Stimulated activated CD4-positive, alpha-beta T cell treated with anti-CD3 and anti-CD28 coated beads, Interleukin-12 subunit alpha, Interleukin-12 subunit beta, amount 100 ng/mL, for 48 hours (primary cell): ENCODE measurements around the gene ZNF841.
"Not testable (repeated sequence)": the region's sequence is repeated elsewhere in the genome, so short reads cannot be mapped to it uniquely, and the experiment has no call there.

Source experiments
- DNase-seq, 3 donors: peaks; one replicate each; pipeline ENCODE4 v3.0.0-alpha.2; 2020; ENCODE audit warnings: low read depth in 2 of 3, low spot score in 1 of 3

The ZNF841 gene

GRCh38 chr19:52069653-52070052 is 25.9 kb downstream of the ZNF841 start:
- no peak for DNase-seq

DNA sequence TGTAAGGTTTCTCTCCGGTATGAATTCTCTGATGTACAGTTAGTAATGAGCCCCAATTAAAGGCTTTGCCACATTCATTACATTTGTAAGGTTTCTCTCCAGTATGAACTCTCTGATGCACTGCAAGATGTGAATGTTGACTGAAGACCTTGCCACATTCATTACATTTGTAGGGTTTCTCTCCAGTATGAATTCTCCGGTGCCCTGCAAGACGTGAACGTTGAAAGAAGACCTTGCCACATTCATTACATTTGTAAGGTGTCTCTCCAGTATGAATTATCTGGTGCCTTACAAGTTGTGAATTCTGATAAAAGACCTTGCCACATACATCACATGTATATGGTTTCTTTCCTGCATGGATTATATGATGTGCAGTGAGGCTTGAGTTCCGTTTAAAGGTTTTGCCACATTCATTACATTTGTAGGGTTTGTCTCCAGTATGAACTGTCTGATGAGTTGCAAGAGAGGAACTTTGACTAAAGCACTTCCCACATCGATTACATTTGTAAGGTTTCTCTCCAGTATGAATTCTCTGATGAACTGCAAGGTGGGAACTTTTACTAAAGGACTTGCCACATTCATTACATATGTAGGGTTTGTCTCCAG is 29.2 kb downstream of the ZNF841 start:
- DNase-seq: no peak

GRCh38 chr19:52065399-52065798 is 30.2 kb downstream of the ZNF841 start:
- DNase-seq: no peak

DNA sequence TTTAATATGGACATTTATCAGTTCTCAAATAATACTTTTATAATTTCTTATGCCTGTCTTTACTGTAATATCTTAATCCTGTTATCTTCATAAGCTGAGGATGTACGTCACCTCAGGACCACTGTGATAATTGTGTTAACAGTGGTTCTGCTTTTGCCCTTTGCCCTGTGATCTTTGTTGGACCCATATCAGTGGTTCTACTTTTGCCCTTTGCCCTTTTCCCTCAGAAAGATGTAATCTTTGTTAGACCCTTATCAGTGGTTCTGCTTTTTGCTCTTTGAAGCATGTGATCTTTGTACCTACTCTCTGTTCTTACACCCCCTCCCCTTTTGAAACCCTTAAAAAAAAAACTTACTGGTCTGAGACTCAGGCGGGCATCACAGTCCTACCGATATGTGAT is 39.1 kb downstream of the ZNF841 start:
- DNase-seq: not testable (repeated sequence)

DNA sequence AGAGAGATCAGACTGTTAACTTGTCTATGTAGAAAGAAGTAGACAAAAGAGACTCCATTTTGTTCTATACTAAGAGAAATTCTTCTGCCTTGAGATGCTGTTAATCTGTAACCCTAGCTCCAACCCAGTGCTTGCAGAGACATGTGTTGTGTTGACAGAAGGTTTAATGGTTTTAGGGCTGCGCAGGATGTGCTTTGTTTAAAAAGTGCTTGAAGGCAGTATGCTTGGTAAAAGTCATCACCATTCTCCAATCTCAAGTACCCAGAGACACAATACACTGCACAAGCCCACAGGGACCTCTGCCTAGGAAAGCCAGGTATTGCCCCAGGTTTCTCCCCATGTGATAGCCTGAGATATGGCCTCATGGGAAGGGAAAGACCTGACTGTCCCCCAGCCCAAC is 43.8 kb downstream of the ZNF841 start:
- DNase-seq: not testable (repeated sequence)

- peak; percentile 64 to 77 (median 69) for DNase-seq
Observed at GRCh38 chr19:52048555-52049501, 46.7 kb downstream of the ZNF841 start, which contains the start of gene ZNF432. TSS of gene ZNF432 (minus strand) at chr19:52048838. CDS start at chr19:52046868, 1,970 bp downstream.

DNA sequence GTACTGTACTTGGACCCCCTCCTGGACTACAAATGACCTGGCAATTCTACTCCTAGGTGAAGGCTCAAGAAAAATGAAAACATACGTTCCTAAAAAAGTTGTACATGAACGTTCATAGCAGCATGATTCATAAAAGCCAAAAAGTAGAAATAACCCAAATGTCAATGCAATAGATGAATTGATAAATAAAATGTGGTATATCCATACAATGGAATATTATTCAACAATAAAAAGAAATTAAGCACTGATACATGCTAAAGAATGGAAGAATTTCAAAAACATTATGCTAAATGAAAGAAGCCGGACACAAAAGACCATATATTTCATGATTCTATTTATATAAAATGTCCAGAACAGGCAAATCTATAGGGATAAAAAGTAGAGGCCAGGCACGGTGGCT is 56.4 kb downstream of the ZNF841 start:
- DNase-seq: no peak

- no peak for DNase-seq
Observed at GRCh38 chr19:52034051-52034728, 61.4 kb downstream of the ZNF841 start.

GRCh38 chr19:52028780-52029123 is 66.8 kb downstream of the ZNF841 start:
- DNase-seq: no peak

DNA sequence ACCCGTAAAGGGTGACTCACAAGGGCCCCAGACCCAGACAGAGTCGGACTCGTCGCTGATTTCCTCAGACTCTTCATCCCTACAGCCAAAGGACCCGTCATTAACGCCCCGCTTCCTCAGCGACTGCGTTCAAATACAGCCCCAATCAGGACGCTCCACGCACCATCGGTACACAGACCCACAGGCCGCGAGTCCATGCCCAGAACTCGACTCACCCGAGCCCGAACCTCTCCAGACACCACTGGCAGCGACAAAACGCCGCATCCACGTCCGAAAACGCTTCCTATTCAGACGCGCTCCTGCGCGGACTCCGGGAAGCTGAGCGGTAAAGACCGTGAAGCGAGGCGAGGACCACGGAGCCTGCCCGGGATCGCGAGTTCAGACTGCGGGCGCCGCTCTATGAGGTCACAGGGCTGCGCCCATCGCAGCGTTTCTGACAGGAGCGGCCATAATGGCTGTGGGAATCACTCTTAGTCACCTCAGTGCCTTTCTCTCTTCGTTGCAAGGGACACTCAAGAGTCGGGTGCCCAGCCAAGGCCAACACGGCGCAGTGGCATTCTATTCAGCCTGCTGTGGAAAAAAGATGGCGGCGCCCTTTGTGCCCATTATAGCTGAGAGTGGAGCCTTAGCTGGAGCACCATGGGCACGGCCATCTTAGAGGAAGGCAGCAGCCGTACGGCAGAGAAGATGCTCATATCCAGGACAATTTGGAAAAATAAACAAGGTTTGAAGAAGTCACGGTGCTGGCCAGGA is 67.4 kb downstream of the ZNF841 start, which contains the start of gene ZNF614:
ZNF614 (minus strand) TSS at position 353 of the 753 bp plus-strand sequence. CDS start 2,634 bp downstream, outside the sequence.
- peak; percentile 75 to 81 (median 79) for DNase-seq

GRCh38 chr19:52026255-52026990 is 69.1 kb downstream of the ZNF841 start:
- not testable (repeated sequence) for DNase-seq

GRCh38 chr19:52024478-52024877 is 71.1 kb downstream of the ZNF841 start:
- DNase-seq: not testable (repeated sequence)

GRCh38 chr19:52022193-52022592 is 73.4 kb downstream of the ZNF841 start:
- DNase-seq: no peak

GRCh38 chr19:52020506-52020905 is 75.1 kb downstream of the ZNF841 start:
- no peak for DNase-seq
